Endothelial cell (in vitro differentiated cells): ENCODE data around the gene HS3ST2. TPM values are rescaled to one million over a fixed set of nuclear protein-coding genes. Genes with fewer than 3 reads are reported as not detected.
A peak's percentile ranks its signal among the peaks of the same experiment; 100 is the strongest.
"Not testable (repeated sequence)": the region's sequence is repeated elsewhere in the genome, so short reads cannot be mapped to it uniquely, and the experiment has no call there.

Source experiments
- DNase-seq: peaks from one replicate; pipeline ENCODE4 v3.0.0; 2021; ENCODE audit warnings: low spot score
- H3K27ac Mint-ChIP-seq: one replicate; pipeline ENCODE4 v1.8.0; 2021; ENCODE audit warnings: mixed read lengths, inconsistent platforms; ENCODE audit not compliant: unreplicated experiment
- H3K27me3 Mint-ChIP-seq: one replicate; pipeline ENCODE4 v1.8.0; 2021; ENCODE audit warnings: mild to moderate bottlenecking, moderate library complexity, mixed read lengths, inconsistent platforms; ENCODE audit not compliant: unreplicated experiment
- H3K36me3 Mint-ChIP-seq: one replicate; pipeline ENCODE4 v1.8.0; 2021; ENCODE audit warnings: mild to moderate bottlenecking, low read depth, mixed read lengths, inconsistent platforms; ENCODE audit not compliant: unreplicated experiment
- H3K4me1 Mint-ChIP-seq: one replicate; pipeline ENCODE4 v1.8.0; 2021; ENCODE audit warnings: mild to moderate bottlenecking, mixed read lengths, inconsistent platforms; ENCODE audit not compliant: unreplicated experiment
- H3K4me3 Mint-ChIP-seq: one replicate; pipeline ENCODE4 v1.8.0; 2021; ENCODE audit warnings: mild to moderate bottlenecking, mixed read lengths, inconsistent platforms; ENCODE audit not compliant: unreplicated experiment
- H3K9me3 Mint-ChIP-seq: one replicate; pipeline ENCODE4 v1.8.0; 2021; ENCODE audit warnings: mixed read lengths, inconsistent platforms; ENCODE audit not compliant: unreplicated experiment
- CTCF ChIP-seq: fragments of 200-600 bp; sonication (generic); IDR thresholded peaks from one replicate; pipeline ENCODE4 v1.5.0; 2021; ENCODE audit warnings: antibody characterized with exemption; ENCODE audit not compliant: unreplicated experiment
- total RNA-seq: library from RNA; stranded (reverse); fragmentation: NEBNext Ultra II Directional; extraction: Animal tissue kit (Norgen Biotek cat#: 25700); gene quantifications from one replicate; pipeline ENCODE4 v1.2.1, GENCODE V29; 2021; ENCODE audit not compliant: unreplicated experiment

The HS3ST2 gene
- total RNA-seq, 1 donor from 2014 or later, result 2.7 TPM

- no peak for DNase-seq
- no peak for TF ChIP-seq CTCF
- Mint-ChIP-seq H3K9me3 (no peaks in the 10 kb centered on the region), H3K36me3 (no peaks in the 10 kb centered on the region), H3K4me3 (no peak overlapping the region), H3K27me3 (peaks cover 4% of the 10 kb centered on the region), H3K27ac (no peak overlapping the region), H3K4me1 (peaks cover 7% of the 10 kb centered on the region)
Measured at GRCh38 chr16:22810226-22810625, 3.7 kb upstream of the HS3ST2 start.

GRCh38 chr16:22813223-22813947 lies 577 bp upstream of the HS3ST2 start:
- Mint-ChIP-seq H3K27ac (no peak overlapping the region), H3K36me3 (no peaks in the 10 kb centered on the region), H3K27me3 (peaks cover 6% of the 10 kb centered on the region), H3K4me3 (peak overlapping the region; percentile 88), H3K9me3 (no peaks in the 10 kb centered on the region), H3K4me1 (peaks cover 7% of the 10 kb centered on the region)
- peak; percentile 92 for DNase-seq
- peak; percentile 76 for TF ChIP-seq CTCF

GRCh38 chr16:22814711-22815105 lies 746 bp downstream of the HS3ST2 start:
- Mint-ChIP-seq H3K36me3 (no peaks in the 10 kb centered on the region), H3K9me3 (no peaks in the 10 kb centered on the region), H3K27me3 (peaks cover 9% of the 10 kb centered on the region), H3K27ac (no peak overlapping the region), H3K4me1 (peaks cover 7% of the 10 kb centered on the region), H3K4me3 (peak overlapping the region; percentile 85)
- peak; percentile 14 for DNase-seq
- TF ChIP-seq CTCF, result no peak

- Mint-ChIP-seq H3K9me3 (no peaks in the 10 kb centered on the region), H3K4me1 (peaks cover 7% of the 10 kb centered on the region), H3K27me3 (peaks cover 11% of the 10 kb centered on the region), H3K4me3 (no peak overlapping the region), H3K27ac (no peak overlapping the region), H3K36me3 (no peaks in the 10 kb centered on the region)
- no peak for DNase-seq
- TF ChIP-seq CTCF, result no peak
Measured at GRCh38 chr16:22815863-22816262, 1.9 kb downstream of the HS3ST2 start.

- no peak overlapping the region for H3K27ac Mint-ChIP-seq
- TF ChIP-seq CTCF, result no peak
- peaks cover 11% of the 10 kb centered on the region for H3K27me3 Mint-ChIP-seq
- H3K4me3 Mint-ChIP-seq, result no peak overlapping the region
- peaks cover 7% of the 10 kb centered on the region for H3K4me1 Mint-ChIP-seq
- H3K36me3 Mint-ChIP-seq, result no peaks in the 10 kb centered on the region
- no peaks in the 10 kb centered on the region for H3K9me3 Mint-ChIP-seq
- DNase-seq, result no peak
Measured at GRCh38 chr16:22816475-22816874, 2.5 kb downstream of the HS3ST2 start.

- DNase-seq, H3K4me3 Mint-ChIP-seq, H3K36me3 Mint-ChIP-seq, H3K27ac Mint-ChIP-seq, H3K9me3 Mint-ChIP-seq, H3K4me1 Mint-ChIP-seq, H3K27me3 Mint-ChIP-seq: not testable (repeated sequence)
Measured at GRCh38 chr16:22818736-22819135, 4.8 kb downstream of the HS3ST2 start.
